OCI-LY3 (cell line): ENCODE measurements around the gene NEK8.

Experiments used
- H2AFZ ChIP-seq: fragments of 200-600, 300-600 bp; shearing (Covaris generic); 2 replicates; pipeline ENCODE4 v1.6.0; 2014; ENCODE audit warnings: antibody characterized with exemption, low read depth, low read length
- H3K27ac ChIP-seq: fragments of 200-600, 300-600 bp; sonication (generic); 2 replicates; pipeline ENCODE4 v1.5.1; 2014; ENCODE audit warnings: mild to moderate bottlenecking, low read length, moderate library complexity, mixed read lengths
- H3K27me3 ChIP-seq: fragments of 200-600, 300-600 bp; sonication (generic); 2 replicates; pipeline ENCODE4 v1.6.1; 2014; ENCODE audit warnings: low read depth, low read length, mixed read lengths
- H3K36me3 ChIP-seq: fragments of 200-600, 300-600 bp; sonication (generic); replicated peaks from 2 replicates; pipeline ENCODE3; 2014; ENCODE audit warnings: low read depth, low read length, mixed read lengths
- H3K4me1 ChIP-seq: fragments of 300-600, 200-600 bp; sonication (generic); 2 replicates; pipeline ENCODE4 v1.6.1; 2014; ENCODE audit warnings: low read length, mixed read lengths
- H3K4me2 ChIP-seq: fragments of 200-600, 300-600 bp; sonication (generic); 2 replicates; pipeline ENCODE4 v1.6.1; 2014; ENCODE audit warnings: low read length, mixed read lengths
- H3K4me3 ChIP-seq: fragments of 300-600, 200-600 bp; sonication (generic); 2 replicates; pipeline ENCODE4 v1.5.1; 2014; ENCODE audit warnings: antibody characterized with exemption, mild to moderate bottlenecking, low read length, moderate library complexity
- H3K79me2 ChIP-seq: fragments of 300-600, 200-600 bp; shearing (Covaris generic); 2 replicates; pipeline ENCODE4 v1.6.1; 2014; ENCODE audit warnings: mild to moderate bottlenecking, low read length, mixed read lengths
- H3K9ac ChIP-seq: fragments of 300-600, 200-600 bp; shearing (Covaris generic); 2 replicates; pipeline ENCODE4 v1.6.0; 2014; ENCODE audit warnings: mild to moderate bottlenecking, low read length, moderate library complexity
- H3K9me3 ChIP-seq: fragments of 200-600, 300-600 bp; shearing (Covaris generic); 2 replicates; pipeline ENCODE4 v1.6.1; 2014; ENCODE audit warnings: low read length, mixed read lengths; ENCODE audit not compliant: insufficient read depth
- H4K20me1 ChIP-seq: fragments of 200-600, 300-600 bp; sonication (generic); 2 replicates; pipeline ENCODE4 v1.6.1; 2016; ENCODE audit warnings: low read length, mixed read lengths; ENCODE audit not compliant: insufficient read depth
- CTCF ChIP-seq: fragments of 200-600, 300-600 bp; sonication (generic); IDR thresholded peaks from 2 replicates; pipeline ENCODE4 v1.5.1; 2014; ENCODE audit warnings: antibody characterized with exemption, low read length, low read depth
- EZH2phosphoT487 ChIP-seq: fragments of 200-600 bp; shearing (Covaris generic); IDR thresholded peaks from 2 replicates; pipeline ENCODE4 v1.6.1; 2018; ENCODE audit warnings: antibody characterized with exemption, mixed run types, low read depth

Gene NEK8

GRCh38 chr17:28745786-28746411 lies 17.3 kb downstream of the NEK8 start:
- TF ChIP-seq CTCF (no peak), EZH2phosphoT487 (no peak)
- Histone ChIP-seq H3K27me3 (no peaks in the 10 kb centered on the region), H3K9me3 (no peaks in the 10 kb centered on the region), H3K79me2 (peaks cover 84% of the 10 kb centered on the region), H3K27ac (peak overlapping the region; percentile 94), H4K20me1 (peaks cover 62% of the 10 kb centered on the region), H3K9ac (peak overlapping the region; percentile 100), H3K4me2 (peak overlapping the region; percentile 100), H2AFZ (no peak overlapping the region), H3K36me3 (peaks cover 64% of the 10 kb centered on the region), H3K4me3 (peak overlapping the region; percentile 99), H3K4me1 (peaks cover 77% of the 10 kb centered on the region)

- Histone ChIP-seq H3K27ac (peak overlapping the region; percentile 94), H3K4me3 (peak overlapping the region; percentile 99), H3K9ac (peak overlapping the region; percentile 100), H3K36me3 (peaks cover 69% of the 10 kb centered on the region), H3K27me3 (no peaks in the 10 kb centered on the region), H3K4me2 (peak overlapping the region; percentile 100), H3K9me3 (no peaks in the 10 kb centered on the region), H2AFZ (no peak overlapping the region), H3K4me1 (peaks cover 73% of the 10 kb centered on the region), H4K20me1 (peaks cover 67% of the 10 kb centered on the region), H3K79me2 (peaks cover 91% of the 10 kb centered on the region)
- no peak for TF ChIP-seq EZH2phosphoT487
- TF ChIP-seq CTCF = no peak
Measured at GRCh38 chr17:28746611-28747050, 18.0 kb downstream of the NEK8 start.

- Histone ChIP-seq H3K4me3 (peak overlapping the region; percentile 99), H3K79me2 (peaks cover 93% of the 10 kb centered on the region), H4K20me1 (peaks cover 71% of the 10 kb centered on the region), H3K4me2 (peak overlapping the region; percentile 100), H3K27me3 (no peaks in the 10 kb centered on the region), H3K4me1 (peaks cover 69% of the 10 kb centered on the region), H2AFZ (no peak overlapping the region), H3K36me3 (peaks cover 72% of the 10 kb centered on the region), H3K27ac (peak overlapping the region; percentile 94), H3K9me3 (no peaks in the 10 kb centered on the region), H3K9ac (peak overlapping the region; percentile 100; the same call in 1 of the 2 replicates)
- TF ChIP-seq EZH2phosphoT487 (no peak), CTCF (no peak)
Measured at GRCh38 chr17:28747051-28747691, 18.6 kb downstream of the NEK8 start.
